ENCODE data around the gene THBS1.
A peak's percentile ranks its signal among the peaks of the same experiment; 100 is the strongest.

THBS1 gene

GRCh38 chr15:39574427-39574826 is 6.5 kb upstream of the THBS1 start:
- no peak for DNase-seq

GRCh38 chr15:39575180-39575579 is 5.7 kb upstream of the THBS1 start:
- no peak for DNase-seq

- DNase-seq = no peak
These were observed 1.9 kb upstream of the THBS1 start for GRCh38 chr15:39578851-39579486.

GRCh38 chr15:39579487-39580116 is 1.3 kb upstream of the THBS1 start:
- no peak for DNase-seq

- DNase-seq = peak; percentile 83
These were observed 778 bp upstream of the THBS1 start for GRCh38 chr15:39580117-39580484.

- no peak for DNase-seq
These were observed 438 bp downstream of the THBS1 start for GRCh38 chr15:39581242-39581792.

GRCh38 chr15:39581793-39582285 is 960 bp downstream of the THBS1 start:
- no peak for DNase-seq

- DNase-seq = no peak
These were observed 1.6 kb downstream of the THBS1 start for GRCh38 chr15:39582286-39582976.

- DNase-seq = no peak
These were observed 2.2 kb downstream of the THBS1 start for GRCh38 chr15:39582977-39583595.

- no peak for DNase-seq
These were observed 2.9 kb downstream of the THBS1 start for GRCh38 chr15:39583596-39584265.

- no peak for DNase-seq
These were observed 3.4 kb downstream of the THBS1 start for GRCh38 chr15:39584266-39584659.

- DNase-seq = no peak
These were observed 3.9 kb downstream of the THBS1 start for GRCh38 chr15:39584662-39585388.

GRCh38 chr15:39585389-39585841 is 4.5 kb downstream of the THBS1 start:
- DNase-seq = no peak

GRCh38 chr15:39585871-39586301 is 5.0 kb downstream of the THBS1 start:
- DNase-seq = no peak

GRCh38 chr15:39586387-39587095 is 5.7 kb downstream of the THBS1 start:
- DNase-seq = no peak

GRCh38 chr15:39587096-39587721 is 6.3 kb downstream of the THBS1 start:
- no peak for DNase-seq

GRCh38 chr15:39587731-39588530 is 7.1 kb downstream of the THBS1 start:
- no peak for DNase-seq

GRCh38 chr15:39588531-39589192 is 7.8 kb downstream of the THBS1 start:
- no peak for DNase-seq

- no peak for DNase-seq
These were observed 8.4 kb downstream of the THBS1 start for GRCh38 chr15:39589193-39589814.

All from NCI-H2171 (cell line).